ENCODE results near the gene KIF20B. TPM values are rescaled to one million over a fixed set of nuclear protein-coding genes. Genes with fewer than 3 reads are reported as not detected.
A peak's percentile ranks its signal among the peaks of the same experiment; 100 is the strongest.
"Not testable (repeated sequence)": the region's sequence is repeated elsewhere in the genome, so short reads cannot be mapped to it uniquely, and the experiment has no call there.

The KIF20B gene
- total RNA-seq, 1 donor = 1.1 TPM

DNA sequence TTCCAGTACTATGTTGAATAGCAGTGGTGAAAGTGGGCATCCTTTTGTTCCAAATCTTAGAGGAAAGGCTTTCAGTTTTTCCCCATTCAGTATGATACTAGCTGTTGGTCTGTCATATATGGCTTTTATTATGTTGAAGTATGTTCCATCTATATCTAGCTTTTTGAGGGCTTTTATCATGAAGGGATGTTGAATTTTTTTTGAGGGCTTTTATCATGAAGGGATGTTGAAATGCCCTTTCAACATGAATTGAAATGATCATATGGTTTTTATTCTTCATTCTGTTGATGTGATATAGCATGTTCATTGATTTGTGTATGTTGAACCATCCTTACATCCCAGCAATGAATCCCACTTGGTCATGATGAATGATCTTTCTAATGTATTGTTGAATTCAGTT is 75.3 kb downstream of the KIF20B start:
- no peak for DNase-seq (ENCODE audit: low read depth in 2 of 3, low spot score in 2 of 3)

- no peak for DNase-seq (ENCODE audit: low read depth in 2 of 3, low spot score in 2 of 3)
These were observed 81.1 kb downstream of the KIF20B start for GRCh38 chr10:89782470-89782869.

DNA sequence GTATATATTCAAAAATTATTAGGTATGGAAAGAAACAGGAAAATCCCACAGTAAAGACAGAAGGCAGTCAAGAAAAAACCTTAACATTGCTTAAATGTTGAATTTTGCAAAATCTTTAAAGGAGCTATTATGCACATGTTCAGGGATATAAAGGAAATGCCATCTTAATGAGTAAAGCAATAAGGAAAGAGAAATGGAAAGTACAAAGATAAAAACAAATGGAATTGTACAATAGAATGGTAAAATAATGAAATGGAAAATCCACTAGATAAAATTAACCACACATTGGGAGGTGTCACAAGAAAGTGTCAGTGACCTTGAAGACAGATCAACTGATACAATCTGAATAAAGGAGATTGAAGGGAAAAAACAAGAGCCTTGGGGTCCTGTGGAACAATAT is 82.0 kb downstream of the KIF20B start:
- no peak for DNase-seq (ENCODE audit: low read depth in 2 of 3, low spot score in 2 of 3)

GRCh38 chr10:89785095-89785494 is 83.7 kb downstream of the KIF20B start:
- no peak for DNase-seq (ENCODE audit: low read depth in 2 of 3, low spot score in 2 of 3)

GRCh38 chr10:89789188-89789877 is 87.9 kb downstream of the KIF20B start:
- no peak for DNase-seq (ENCODE audit: low read depth in 2 of 3, low spot score in 2 of 3)

DNA sequence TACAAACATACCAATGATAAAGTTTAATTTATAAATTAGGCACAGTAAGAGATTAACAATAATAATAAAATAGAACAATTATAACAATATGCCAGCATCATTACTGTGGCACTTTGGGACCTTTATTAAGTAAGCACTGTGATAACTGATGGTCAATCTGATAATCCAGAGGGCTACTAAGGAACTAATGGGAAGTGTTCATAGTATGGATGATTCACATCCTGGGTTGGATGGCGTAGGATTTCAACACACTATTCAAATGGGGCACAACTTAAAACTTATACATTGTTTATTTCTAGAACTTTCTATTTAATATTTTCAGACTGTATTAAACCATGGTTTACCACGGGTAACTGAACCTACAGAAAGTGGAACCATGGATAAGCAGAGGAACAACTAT is 90.8 kb downstream of the KIF20B start:
- no peak for DNase-seq (ENCODE audit: low read depth in 2 of 3, low spot score in 2 of 3)

GRCh38 chr10:89793649-89794254 is 92.4 kb downstream of the KIF20B start:
- DNase-seq (ENCODE audit: low read depth in 2 of 3, low spot score in 2 of 3) = peak; percentile 30 to 79 (median 49)

GRCh38 chr10:89795840-89796239 is 94.5 kb downstream of the KIF20B start:
- DNase-seq (ENCODE audit: low read depth in 2 of 3, low spot score in 2 of 3) = no peak

GRCh38 chr10:89798092-89798491 is 96.7 kb downstream of the KIF20B start:
- no peak for DNase-seq (ENCODE audit: low read depth in 2 of 3, low spot score in 2 of 3)

DNA sequence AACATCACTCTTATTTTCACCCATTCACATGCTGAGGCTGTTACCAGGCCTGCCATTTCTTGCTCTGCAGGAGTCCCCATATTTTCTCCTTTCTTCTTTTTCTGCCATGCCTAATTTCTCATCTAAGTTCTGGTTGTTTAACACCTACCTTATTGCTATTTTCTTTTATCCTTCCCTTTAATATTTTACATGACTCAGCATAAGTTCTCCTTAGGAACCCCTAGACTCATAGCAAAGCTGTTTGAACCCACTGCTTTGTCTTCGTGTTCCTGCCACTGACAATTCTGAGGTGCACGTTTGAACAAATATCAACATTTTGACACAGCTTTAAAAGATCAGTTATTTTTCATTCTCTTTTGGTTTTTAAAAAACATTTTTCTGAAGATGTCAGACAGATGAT is 98.2 kb downstream of the KIF20B start:
- no peak for DNase-seq (ENCODE audit: low read depth in 2 of 3, low spot score in 2 of 3)

DNA sequence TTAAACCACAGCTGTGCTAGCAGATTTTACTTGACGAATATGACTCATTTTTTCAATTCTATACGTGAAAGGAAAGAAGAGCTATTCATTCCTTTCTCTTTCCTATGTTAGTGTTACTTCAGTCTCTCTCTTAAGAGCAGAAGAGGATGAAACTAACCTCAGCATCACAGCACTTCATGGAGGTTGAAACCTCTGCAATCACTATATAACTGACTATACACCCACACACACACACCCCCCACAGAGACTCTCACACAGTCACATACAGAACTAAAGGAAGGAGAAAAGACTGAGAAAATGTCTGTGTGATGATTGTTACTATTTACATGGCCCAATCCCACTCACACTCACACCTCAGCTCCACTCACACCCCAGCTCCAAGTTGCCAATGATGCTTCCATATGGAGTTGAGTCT is 104.2 kb downstream of the KIF20B start:
- no peak for DNase-seq (ENCODE audit: low read depth in 2 of 3, low spot score in 2 of 3)

DNA sequence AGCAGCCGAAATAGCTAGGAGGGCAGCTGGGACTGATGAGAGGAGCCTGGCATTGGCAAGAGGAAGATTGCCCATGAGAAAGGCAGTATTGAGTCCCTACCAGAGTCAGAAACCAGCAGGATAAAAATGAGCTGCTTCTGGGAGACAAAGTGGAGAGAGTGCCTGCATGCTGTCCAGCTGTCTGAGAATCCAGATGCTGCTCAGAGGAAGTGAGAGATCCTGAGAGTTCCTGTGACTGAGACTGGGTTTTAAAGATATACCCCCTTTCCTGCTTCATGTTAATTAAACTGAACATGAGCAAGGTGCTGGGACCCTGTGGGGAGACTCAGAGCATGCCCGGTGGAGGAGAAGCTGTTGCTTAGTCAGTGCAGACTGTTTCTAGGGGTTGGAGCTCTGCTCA is 107.5 kb downstream of the KIF20B start:
- no peak for DNase-seq (ENCODE audit: low read depth in 2 of 3, low spot score in 2 of 3)

DNA sequence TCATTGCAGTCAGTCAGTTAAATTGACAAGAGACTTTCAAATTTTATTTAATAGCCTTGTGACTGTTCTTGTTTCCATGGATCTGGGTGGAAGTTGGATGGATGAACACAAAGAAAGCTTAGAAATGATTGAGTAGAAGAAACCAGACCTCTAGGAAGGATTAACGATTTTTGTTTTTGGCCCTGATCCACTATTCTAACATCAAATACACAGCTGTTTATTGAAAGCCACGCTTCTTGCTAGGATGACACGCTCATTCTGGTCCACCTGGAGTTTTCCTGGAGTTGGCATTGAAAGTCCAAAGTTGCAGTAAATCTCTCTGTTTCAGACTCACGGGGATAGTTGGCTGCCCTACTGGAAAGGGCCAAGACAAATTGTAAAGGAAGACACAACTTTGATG is 108.4 kb downstream of the KIF20B start:
- no peak for DNase-seq (ENCODE audit: low read depth in 2 of 3, low spot score in 2 of 3)

DNA sequence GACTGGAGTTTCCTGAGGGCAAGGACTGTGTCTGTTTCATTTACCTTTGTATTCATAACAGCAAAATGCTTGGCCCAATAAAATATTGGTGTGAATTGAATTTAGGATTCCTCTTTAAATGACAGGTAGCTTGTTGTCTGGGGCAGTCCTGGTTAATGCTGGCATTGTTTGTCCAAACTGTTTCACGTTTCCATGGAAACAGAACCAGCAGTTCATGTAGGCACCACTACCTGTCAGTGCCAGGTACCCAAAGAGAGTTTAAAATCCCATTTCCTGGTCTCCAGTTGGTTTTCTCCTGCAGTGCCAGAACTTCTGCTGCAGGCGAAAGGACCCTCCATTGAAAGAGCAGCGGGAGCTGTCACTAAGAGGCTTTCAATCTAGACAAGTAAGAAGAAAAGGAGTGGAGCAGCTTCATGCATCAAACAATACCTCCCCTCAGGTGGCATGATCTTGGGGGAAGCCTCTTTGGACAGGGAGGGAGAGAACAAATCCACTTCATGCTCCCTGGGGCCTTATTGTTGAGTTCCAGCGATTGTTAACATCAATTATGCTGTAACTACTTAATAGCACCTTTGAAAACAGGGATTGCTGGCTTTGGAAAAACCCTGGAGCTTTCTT is 109.6 kb downstream of the KIF20B start:
- no peak for DNase-seq (ENCODE audit: low read depth in 2 of 3, low spot score in 2 of 3)

GRCh38 chr10:89813546-89813945 is 112.2 kb downstream of the KIF20B start:
- DNase-seq (ENCODE audit: low read depth in 2 of 3, low spot score in 2 of 3) = no peak

GRCh38 chr10:89814278-89814677 is 112.9 kb downstream of the KIF20B start:
- no peak for DNase-seq (ENCODE audit: low read depth in 2 of 3, low spot score in 2 of 3)

DNA sequence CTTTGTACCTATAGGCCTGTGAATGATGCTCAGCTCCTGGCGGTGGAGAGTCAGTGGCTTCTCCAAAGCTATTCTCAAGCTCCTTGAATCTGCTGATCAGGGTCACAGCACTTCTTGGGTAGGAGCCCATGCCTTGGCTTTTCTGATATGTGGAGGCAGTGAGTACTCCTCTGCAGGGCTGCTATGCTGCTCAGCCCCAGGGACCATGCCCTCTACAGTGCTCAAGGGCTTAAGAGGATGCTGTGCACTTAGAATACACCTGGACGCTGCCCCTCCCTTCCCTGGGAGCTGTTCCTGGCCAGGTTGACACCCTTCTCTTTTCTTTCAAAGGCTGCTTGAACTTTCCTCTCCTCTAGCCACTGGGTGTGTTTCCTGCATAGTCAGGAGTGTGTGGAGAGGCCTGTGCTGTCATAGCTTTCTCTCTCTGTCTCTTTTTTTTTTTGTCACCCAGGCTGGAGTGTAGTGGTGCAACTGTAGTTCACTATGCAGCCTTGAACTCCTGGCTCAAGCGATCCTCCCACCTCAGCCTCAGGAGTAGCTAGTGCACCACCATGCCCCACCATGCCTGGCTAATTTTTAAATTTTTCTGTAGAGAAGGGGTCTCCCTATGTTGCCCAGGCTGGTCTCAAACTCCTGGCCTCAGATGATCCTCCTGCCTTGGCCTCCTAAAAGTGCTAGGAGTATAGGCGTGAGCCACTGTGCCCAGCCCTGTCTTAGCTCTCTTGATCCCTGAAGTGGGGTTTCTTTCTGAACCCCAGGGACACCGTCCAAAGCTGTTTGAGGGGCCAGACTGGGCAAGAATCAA is 113.9 kb downstream of the KIF20B start:
- no peak for DNase-seq (ENCODE audit: low read depth in 2 of 3, low spot score in 2 of 3)

GRCh38 chr10:89819008-89819407 is 117.6 kb downstream of the KIF20B start:
- DNase-seq (ENCODE audit: low read depth in 2 of 3, low spot score in 2 of 3) = not testable (repeated sequence)
